ENCODE data around the gene PRKCA.

- TF ChIP-seq POLR2A (IDR thresholded peaks at IDR 0.05; ENCODE audit: low read length): no peak
- no peak for TF ChIP-seq GATA1 (IDR thresholded peaks at IDR 0.05; ENCODE audit: low read depth, low read length)
Measured at GRCh38 chr17:66465701-66466100, 163.3 kb downstream of the PRKCA start.

Measured in erythroblast (primary cell).